ENCODE data around the gene STOM.
A peak's percentile ranks its signal among the peaks of the same experiment; 100 is the strongest.

Gene STOM

DNA sequence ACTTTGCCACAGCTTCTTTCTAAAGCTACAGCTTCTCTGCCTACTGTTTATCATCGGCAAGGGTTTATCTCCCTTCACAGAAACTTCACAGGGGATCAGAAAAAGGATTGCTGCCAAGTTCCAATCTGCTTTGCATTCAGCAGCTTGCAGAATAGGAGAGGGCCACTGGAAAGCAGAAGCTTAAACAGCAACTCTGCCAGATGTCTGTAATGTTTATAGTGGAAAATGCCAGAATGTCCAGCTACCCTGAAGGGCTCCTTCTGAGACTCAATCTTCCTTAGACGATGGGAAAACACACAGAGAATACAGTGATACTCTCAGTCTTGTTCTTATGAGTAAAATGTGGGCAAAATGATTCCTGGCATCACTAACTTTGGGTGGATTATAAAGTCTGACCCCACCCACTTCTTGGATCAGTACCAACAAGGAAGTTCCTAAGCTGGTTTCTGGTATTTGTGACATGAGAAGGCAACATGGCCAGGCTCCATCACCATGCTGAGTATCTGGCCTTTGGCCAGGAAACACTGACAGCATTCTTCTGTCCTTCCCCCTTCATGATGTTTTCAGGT, 19.0 kb downstream of the STOM start:
- Histone ChIP-seq H3K27ac (ENCODE audit: low read depth, low read length) (peak overlapping the region; percentile 56), H3K9me3 (ENCODE audit: control insufficient read depth in 5 of 5, low read length in 5 of 5) (no peaks in the 10 kb centered on the region), H3K4me3 (ENCODE audit: low read depth in 1 of 5, low read length in 5 of 5) (no peak overlapping the region), H3K4me1 (ENCODE audit: control insufficient read depth in 5 of 5, insufficient read depth in 5 of 5, low read length in 5 of 5) (peaks cover 10 to 61% (median 34%) of the 10 kb centered on the region in 5 donors), H3K9ac (ENCODE audit: low read length in 5 of 5) (peak overlapping the region in 1 of 5 donors; percentile 2), H3K27me3 (ENCODE audit: control insufficient read depth in 5 of 5, insufficient read depth in 4 of 5, low read length in 5 of 5) (no peaks in the 10 kb centered on the region), H3K36me3 (ENCODE audit: control insufficient read depth in 5 of 5, insufficient read depth in 5 of 5, low read length in 5 of 5) (peaks cover 45 to 82% (median 69%) of the 10 kb centered on the region in 5 donors)

DNA sequence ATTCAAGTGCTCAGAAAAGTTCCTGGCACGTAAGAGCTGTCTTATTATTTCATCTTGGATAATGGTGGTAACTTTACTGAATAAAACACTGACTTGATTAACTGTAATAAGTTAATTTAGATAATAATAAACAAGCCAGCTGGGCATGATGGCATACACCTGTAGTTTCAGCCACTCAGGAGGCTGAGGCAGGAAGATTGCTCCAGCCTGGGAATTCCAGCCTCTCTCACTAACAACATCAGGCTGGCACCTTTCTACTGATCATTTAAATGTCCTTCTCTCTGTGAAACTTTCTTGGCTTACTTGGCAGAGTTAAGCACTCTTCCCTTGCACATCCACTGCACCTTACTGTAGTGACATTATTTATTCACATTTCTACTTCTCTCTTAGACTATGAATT, 20.0 kb downstream of the STOM start:
- Histone ChIP-seq H3K27me3 (ENCODE audit: control insufficient read depth in 5 of 5, insufficient read depth in 4 of 5, low read length in 5 of 5) (no peaks in the 10 kb centered on the region), H3K27ac (ENCODE audit: low read depth, low read length) (peak overlapping the region; percentile 56), H3K4me3 (ENCODE audit: low read depth in 1 of 5, low read length in 5 of 5) (no peak overlapping the region), H3K9ac (ENCODE audit: low read length in 5 of 5) (no peak overlapping the region), H3K9me3 (ENCODE audit: control insufficient read depth in 5 of 5, low read length in 5 of 5) (no peaks in the 10 kb centered on the region), H3K36me3 (ENCODE audit: control insufficient read depth in 5 of 5, insufficient read depth in 5 of 5, low read length in 5 of 5) (peaks cover 44 to 84% (median 65%) of the 10 kb centered on the region in 5 donors), H3K4me1 (ENCODE audit: control insufficient read depth in 5 of 5, insufficient read depth in 5 of 5, low read length in 5 of 5) (peaks cover 10 to 59% (median 34%) of the 10 kb centered on the region in 5 donors)

DNA sequence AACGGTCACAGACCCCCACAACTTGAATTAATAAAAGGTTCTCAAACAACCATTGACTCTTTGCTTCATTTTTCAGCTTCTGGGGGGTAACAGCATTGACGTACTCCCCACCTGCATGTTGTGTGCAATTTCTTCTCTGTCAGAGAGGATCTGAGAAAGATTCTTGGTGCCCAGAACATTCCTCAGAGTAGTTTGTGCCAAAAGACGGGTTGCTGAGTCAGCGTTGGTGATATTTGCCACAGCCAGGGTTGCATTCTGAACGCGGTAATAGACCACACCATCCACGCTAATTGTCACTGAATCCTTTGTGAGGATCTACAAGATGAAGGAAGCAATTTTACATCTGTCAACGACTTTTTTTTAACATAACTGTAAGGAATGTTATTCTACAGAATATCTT, 21.0 kb downstream of the STOM start:
- H3K9me3 ChIP-seq (ENCODE audit: control insufficient read depth in 5 of 5, low read length in 5 of 5), result no peaks in the 10 kb centered on the region
- H3K27me3 ChIP-seq (ENCODE audit: control insufficient read depth in 5 of 5, insufficient read depth in 4 of 5, low read length in 5 of 5), result no peaks in the 10 kb centered on the region
- no peak overlapping the region for H3K9ac ChIP-seq (ENCODE audit: low read length in 5 of 5)
- H3K36me3 ChIP-seq (ENCODE audit: control insufficient read depth in 5 of 5, insufficient read depth in 5 of 5, low read length in 5 of 5), result peaks cover 50 to 86% (median 70%) of the 10 kb centered on the region in 5 donors
- H3K4me3 ChIP-seq (ENCODE audit: low read depth in 1 of 5, low read length in 5 of 5), result no peak overlapping the region
- H3K27ac ChIP-seq (ENCODE audit: low read depth, low read length), result peak overlapping the region; percentile 12
- H3K4me1 ChIP-seq (ENCODE audit: control insufficient read depth in 5 of 5, insufficient read depth in 5 of 5, low read length in 5 of 5), result peaks cover 10 to 60% (median 31%) of the 10 kb centered on the region in 5 donors

DNA sequence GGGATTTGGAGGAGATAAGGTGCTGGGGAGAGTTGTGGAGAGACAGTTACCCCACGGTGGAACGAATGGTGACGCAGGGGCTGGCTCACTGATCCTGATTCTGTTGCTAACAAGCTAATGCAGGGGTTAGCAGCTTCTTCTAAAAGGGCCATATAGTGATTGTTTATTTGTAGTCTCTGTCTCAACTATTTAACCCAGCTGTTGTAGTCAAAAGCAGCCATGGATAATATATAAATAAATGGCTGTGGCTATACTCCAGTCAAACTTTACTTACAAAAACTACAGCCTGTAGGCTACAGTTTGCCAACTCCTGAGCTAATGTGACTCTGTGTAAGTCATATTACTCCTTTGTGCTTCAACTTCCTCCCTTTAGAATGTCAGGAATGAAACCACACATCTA, 21.8 kb downstream of the STOM start:
- no peak overlapping the region for H3K4me3 ChIP-seq (ENCODE audit: low read depth in 1 of 5, low read length in 5 of 5)
- H3K9me3 ChIP-seq (ENCODE audit: control insufficient read depth in 5 of 5, low read length in 5 of 5), result no peaks in the 10 kb centered on the region
- peak overlapping the region; percentile 12 for H3K27ac ChIP-seq (ENCODE audit: low read depth, low read length)
- H3K9ac ChIP-seq (ENCODE audit: low read length in 5 of 5), result peak overlapping the region in 1 of 5 donors; percentile 7
- H3K36me3 ChIP-seq (ENCODE audit: control insufficient read depth in 5 of 5, insufficient read depth in 5 of 5, low read length in 5 of 5), result peaks cover 47 to 86% (median 70%) of the 10 kb centered on the region in 5 donors
- H3K27me3 ChIP-seq (ENCODE audit: control insufficient read depth in 5 of 5, insufficient read depth in 4 of 5, low read length in 5 of 5), result no peaks in the 10 kb centered on the region
- H3K4me1 ChIP-seq (ENCODE audit: control insufficient read depth in 5 of 5, insufficient read depth in 5 of 5, low read length in 5 of 5), result peaks cover 7 to 52% (median 27%) of the 10 kb centered on the region in 5 donors

DNA sequence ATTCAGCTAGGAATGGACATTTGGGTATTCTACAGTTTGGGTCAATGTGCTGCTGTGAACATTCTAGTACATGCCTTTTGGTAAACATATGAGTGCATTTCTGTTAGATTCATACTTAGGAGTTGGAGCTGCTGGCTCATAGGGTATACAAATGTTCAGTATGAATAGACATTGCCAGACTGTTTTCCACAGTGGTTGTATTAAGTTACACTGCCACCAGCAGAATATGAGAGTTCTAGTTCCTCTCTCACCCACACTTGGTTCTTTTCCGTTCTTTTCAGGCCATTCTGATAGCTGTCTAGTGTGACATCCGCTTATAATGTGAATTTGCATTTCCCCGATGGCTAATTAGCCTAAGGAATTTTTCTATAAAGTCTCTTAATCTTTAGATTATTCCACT, 25.0 kb downstream of the STOM start:
- Histone ChIP-seq H3K9me3 (ENCODE audit: control insufficient read depth in 5 of 5, low read length in 5 of 5) (no peaks in the 10 kb centered on the region), H3K27ac (ENCODE audit: low read depth, low read length) (peak overlapping the region; percentile 40), H3K4me3 (ENCODE audit: low read depth in 1 of 5, low read length in 5 of 5) (no peak overlapping the region), H3K27me3 (ENCODE audit: control insufficient read depth in 5 of 5, insufficient read depth in 4 of 5, low read length in 5 of 5) (no peaks in the 10 kb centered on the region), H3K4me1 (ENCODE audit: control insufficient read depth in 5 of 5, insufficient read depth in 5 of 5, low read length in 5 of 5) (peaks cover 0 to 20% (median 7%) of the 10 kb centered on the region in 5 donors), H3K9ac (ENCODE audit: low read length in 5 of 5) (no peak overlapping the region), H3K36me3 (ENCODE audit: control insufficient read depth in 5 of 5, insufficient read depth in 5 of 5, low read length in 5 of 5) (peaks cover 53 to 94% (median 78%) of the 10 kb centered on the region in 5 donors)

DNA sequence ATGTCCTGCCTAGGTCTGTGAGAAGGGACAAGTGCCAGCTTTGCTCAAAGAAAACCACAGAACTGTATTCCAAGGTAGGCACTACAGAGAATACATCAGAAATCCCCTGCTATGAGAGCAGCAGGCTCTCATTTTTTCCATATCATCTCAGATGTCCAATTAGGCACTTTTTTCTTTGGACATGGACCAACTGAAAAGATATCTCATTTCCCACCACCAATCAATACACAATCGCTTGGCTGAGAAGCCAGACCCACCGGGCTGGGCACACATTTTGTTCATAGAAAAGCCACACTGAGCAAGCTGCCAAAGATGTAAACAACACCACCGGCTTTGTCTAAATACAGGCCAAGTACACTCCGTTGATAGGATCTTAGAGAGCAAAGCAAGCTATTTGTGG, 25.9 kb downstream of the STOM start:
- H3K27ac ChIP-seq (ENCODE audit: low read depth, low read length), result no peak overlapping the region
- H3K4me1 ChIP-seq (ENCODE audit: control insufficient read depth in 5 of 5, insufficient read depth in 5 of 5, low read length in 5 of 5), result peaks cover 0 to 22% (median 7%) of the 10 kb centered on the region in 5 donors
- H3K9ac ChIP-seq (ENCODE audit: low read length in 5 of 5), result no peak overlapping the region

GRCh38 chr9:121340676-121341392, 29.2 kb downstream of the STOM start:
- Histone ChIP-seq H3K9ac (ENCODE audit: low read length in 5 of 5) (peak overlapping the region in 1 of 5 donors; percentile 11), H3K4me3 (ENCODE audit: low read depth in 1 of 5, low read length in 5 of 5) (no peak overlapping the region), H3K27ac (ENCODE audit: low read depth, low read length) (no peak overlapping the region), H3K4me1 (ENCODE audit: control insufficient read depth in 5 of 5, insufficient read depth in 5 of 5, low read length in 5 of 5) (peaks cover 0 to 17% (median 4%) of the 10 kb centered on the region in 5 donors), H3K36me3 (ENCODE audit: control insufficient read depth in 5 of 5, insufficient read depth in 5 of 5, low read length in 5 of 5) (peaks cover 42 to 84% (median 68%) of the 10 kb centered on the region in 5 donors), H3K27me3 (ENCODE audit: control insufficient read depth in 5 of 5, insufficient read depth in 4 of 5, low read length in 5 of 5) (no peaks in the 10 kb centered on the region), H3K9me3 (ENCODE audit: control insufficient read depth in 5 of 5, low read length in 5 of 5) (no peaks in the 10 kb centered on the region)

More for the DNA sequence above, 25.9 kb downstream of the STOM start:
- Histone ChIP-seq H3K9me3 (ENCODE audit: control insufficient read depth in 5 of 5, low read length in 5 of 5) (no peaks in the 10 kb centered on the region), H3K27me3 (ENCODE audit: control insufficient read depth in 5 of 5, insufficient read depth in 4 of 5, low read length in 5 of 5) (no peaks in the 10 kb centered on the region), H3K36me3 (ENCODE audit: control insufficient read depth in 5 of 5, insufficient read depth in 5 of 5, low read length in 5 of 5) (peaks cover 57 to 90% (median 79%) of the 10 kb centered on the region in 5 donors), H3K4me3 (ENCODE audit: low read depth in 1 of 5, low read length in 5 of 5) (no peak overlapping the region)

DNA sequence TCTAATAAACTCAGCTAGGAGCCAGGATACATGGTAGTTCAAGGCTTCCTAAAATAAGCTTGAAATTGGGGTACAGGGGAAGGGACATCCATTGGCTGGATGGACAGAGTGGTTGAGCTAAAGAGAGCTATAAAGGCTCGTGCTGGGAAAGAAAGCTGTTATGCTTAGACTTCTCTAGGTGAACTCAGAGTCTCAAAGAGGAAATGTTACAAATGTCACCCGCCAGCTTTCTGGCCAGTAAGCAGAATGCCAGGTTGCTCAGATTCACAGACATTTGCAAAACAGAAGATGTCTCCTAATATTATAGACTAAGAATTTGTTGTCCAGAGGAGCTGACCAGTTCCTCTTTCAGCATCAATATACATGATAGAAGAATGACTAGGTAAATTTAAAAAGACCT, 30.6 kb downstream of the STOM start:
- Histone ChIP-seq H3K4me1 (ENCODE audit: control insufficient read depth in 5 of 5, insufficient read depth in 5 of 5, low read length in 5 of 5) (peaks cover 2 to 14% (median 5%) of the 10 kb centered on the region in 5 donors), H3K9ac (ENCODE audit: low read length in 5 of 5) (no peak overlapping the region), H3K27me3 (ENCODE audit: control insufficient read depth in 5 of 5, insufficient read depth in 4 of 5, low read length in 5 of 5) (no peaks in the 10 kb centered on the region), H3K4me3 (ENCODE audit: low read depth in 1 of 5, low read length in 5 of 5) (no peak overlapping the region), H3K36me3 (ENCODE audit: control insufficient read depth in 5 of 5, insufficient read depth in 5 of 5, low read length in 5 of 5) (peaks cover 39 to 81% (median 63%) of the 10 kb centered on the region in 5 donors), H3K9me3 (ENCODE audit: control insufficient read depth in 5 of 5, low read length in 5 of 5) (no peaks in the 10 kb centered on the region), H3K27ac (ENCODE audit: low read depth, low read length) (no peak overlapping the region)

DNA sequence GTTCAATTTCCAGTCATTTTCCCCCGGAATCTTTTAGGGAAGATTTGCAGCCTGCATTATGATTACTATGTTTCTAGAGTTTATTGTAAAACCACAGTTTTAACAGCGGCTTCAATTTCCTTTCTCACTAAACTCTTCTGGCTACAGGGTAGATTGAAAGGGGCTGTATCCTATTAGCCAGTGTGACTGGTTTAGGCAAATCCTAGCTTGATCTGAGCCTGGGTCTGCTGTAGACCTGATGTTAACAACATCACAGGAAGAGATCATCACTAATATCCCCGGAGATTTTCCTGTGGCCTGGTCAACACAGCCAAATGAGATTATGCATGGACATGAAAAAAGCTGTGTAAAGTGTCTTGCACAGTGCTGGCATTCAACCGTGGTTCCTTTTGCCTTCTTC, 33.4 kb downstream of the STOM start:
- Histone ChIP-seq H3K27me3 (ENCODE audit: control insufficient read depth in 5 of 5, insufficient read depth in 4 of 5, low read length in 5 of 5) (no peaks in the 10 kb centered on the region), H3K4me1 (ENCODE audit: control insufficient read depth in 5 of 5, insufficient read depth in 5 of 5, low read length in 5 of 5) (peaks cover 8 to 33% (median 19%) of the 10 kb centered on the region in 5 donors), H3K4me3 (ENCODE audit: low read depth in 1 of 5, low read length in 5 of 5) (no peak overlapping the region), H3K9me3 (ENCODE audit: control insufficient read depth in 5 of 5, low read length in 5 of 5) (no peaks in the 10 kb centered on the region), H3K9ac (ENCODE audit: low read length in 5 of 5) (no peak overlapping the region), H3K27ac (ENCODE audit: low read depth, low read length) (peak overlapping the region; percentile 79), H3K36me3 (ENCODE audit: control insufficient read depth in 5 of 5, insufficient read depth in 5 of 5, low read length in 5 of 5) (peaks cover 35 to 83% (median 60%) of the 10 kb centered on the region in 5 donors)

All from subcutaneous abdominal adipose tissue (tissue), 5 donors.